ENCODE data around the gene BOD1L1.

The BOD1L1 gene

DNA sequence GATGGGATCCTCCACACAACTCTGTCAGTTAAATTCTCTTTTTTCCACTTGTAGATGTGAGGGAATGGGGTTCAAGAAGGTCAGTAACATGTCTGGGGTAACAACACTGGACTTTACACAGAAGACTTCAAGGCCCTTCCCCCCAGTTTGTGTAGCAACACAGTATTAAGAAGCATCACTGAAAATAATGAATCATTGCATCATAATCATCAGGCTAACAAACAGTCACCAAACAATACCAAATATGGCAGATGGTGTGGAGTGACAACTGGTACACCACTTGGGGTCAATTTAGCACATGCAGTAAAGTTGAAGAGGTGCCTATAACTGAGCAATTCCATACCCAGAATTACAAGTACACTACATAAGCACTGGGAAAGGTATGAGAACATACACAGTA is 38.6 kb downstream of the BOD1L1 start:
- H3K4me3 ChIP-seq (replicated peaks in 1 of 2; ENCODE audit: low read depth in 2 of 2, low read length in 2 of 2), result no peak overlapping the region
- no peak for TF ChIP-seq CTCF (IDR thresholded peaks at IDR 0.05; ENCODE audit: low read depth, low read length)
- DNase-seq (ENCODE audit: low read depth in 2 of 2), result no peak

DNA sequence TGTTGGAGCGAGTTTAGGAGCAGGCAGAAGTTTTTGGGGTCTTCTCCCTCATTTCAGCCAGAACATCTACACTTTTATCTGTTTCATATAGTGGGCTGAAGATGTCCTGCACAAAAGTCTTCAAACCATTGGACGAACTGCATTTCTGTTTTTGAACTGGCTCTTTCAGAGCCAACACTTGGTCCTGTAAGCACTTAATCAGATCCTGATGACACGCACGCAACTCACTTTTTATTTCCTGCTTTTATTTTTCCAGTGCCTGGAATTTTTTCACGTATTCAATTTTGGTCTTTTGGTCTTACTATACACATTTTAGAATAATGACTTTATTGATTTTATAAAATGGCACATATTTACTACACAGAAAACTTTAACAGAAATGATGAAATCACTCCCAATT is 43.0 kb downstream of the BOD1L1 start:
- H3K4me3 ChIP-seq (replicated peaks in 1 of 2; ENCODE audit: low read depth in 2 of 2, low read length in 2 of 2), result no peak overlapping the region
- DNase-seq (ENCODE audit: low read depth in 2 of 2), result peak in 1 of 2 donors; percentile 48
- no peak for TF ChIP-seq CTCF (IDR thresholded peaks at IDR 0.05; ENCODE audit: low read depth, low read length)

GRCh38 chr4:13580036-13580435 is 47.5 kb downstream of the BOD1L1 start:
- TF ChIP-seq CTCF (IDR thresholded peaks at IDR 0.05; ENCODE audit: low read depth, low read length), result no peak
- no peak overlapping the region for H3K4me3 ChIP-seq (replicated peaks in 1 of 2; ENCODE audit: low read depth in 2 of 2, low read length in 2 of 2)
- DNase-seq (ENCODE audit: low read depth in 2 of 2), result no peak

DNA sequence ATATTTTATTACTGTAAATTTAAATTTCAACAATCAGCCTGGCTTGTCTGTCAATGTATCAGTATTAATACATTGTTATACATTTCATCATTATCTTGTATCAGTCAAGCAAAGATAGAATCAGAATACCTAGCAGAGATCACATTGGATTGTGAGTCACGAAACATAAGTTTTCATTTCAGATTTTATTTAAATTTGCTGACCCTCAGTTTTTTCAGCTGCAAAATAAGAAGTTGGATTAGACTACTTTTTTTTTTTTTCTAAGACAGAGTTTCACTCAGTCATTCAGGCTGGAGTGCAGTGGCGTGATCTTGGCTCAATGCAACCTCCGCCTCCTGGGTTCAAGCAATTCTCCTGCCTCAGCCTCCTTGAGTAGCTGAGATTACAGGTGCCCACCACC is 49.9 kb downstream of the BOD1L1 start:
- no peak overlapping the region for H3K4me3 ChIP-seq (replicated peaks in 1 of 2; ENCODE audit: low read depth in 2 of 2, low read length in 2 of 2)
- no peak for TF ChIP-seq CTCF (IDR thresholded peaks at IDR 0.05; ENCODE audit: low read depth, low read length)
- DNase-seq (ENCODE audit: low read depth in 2 of 2), result no peak

- H3K4me3 ChIP-seq (replicated peaks in 1 of 2; ENCODE audit: low read depth in 2 of 2, low read length in 2 of 2), result no peak overlapping the region
- TF ChIP-seq CTCF (IDR thresholded peaks at IDR 0.05; ENCODE audit: low read depth, low read length), result no peak
- no peak for DNase-seq (ENCODE audit: low read depth in 2 of 2)
These were observed 56.6 kb downstream of the BOD1L1 start for GRCh38 chr4:13570916-13571315.

- DNase-seq (ENCODE audit: low read depth in 2 of 2), result no peak
- TF ChIP-seq CTCF (IDR thresholded peaks at IDR 0.05; ENCODE audit: low read depth, low read length), result no peak
- H3K4me3 ChIP-seq (replicated peaks in 1 of 2; ENCODE audit: low read depth in 2 of 2, low read length in 2 of 2), result no peak overlapping the region
These were observed 60.4 kb downstream of the BOD1L1 start for GRCh38 chr4:13567125-13567524.

GRCh38 chr4:13562876-13563275 is 64.6 kb downstream of the BOD1L1 start:
- no peak for TF ChIP-seq CTCF (IDR thresholded peaks at IDR 0.05; ENCODE audit: low read depth, low read length)
- no peak for DNase-seq (ENCODE audit: low read depth in 2 of 2)
- H3K4me3 ChIP-seq (replicated peaks in 1 of 2; ENCODE audit: low read depth in 2 of 2, low read length in 2 of 2), result no peak overlapping the region
